Measurements from ENCODE around the gene OR13G1.
"Not testable (repeated sequence)": the region's sequence is repeated elsewhere in the genome, so short reads cannot be mapped to it uniquely, and the experiment has no call there.

Gene OR13G1

GRCh38 chr1:247679639-247680038 lies at the start of gene OR13G1:
Gene OR13G1 (minus strand): TSS chr1:247679739. CDS start chr1:247673041, 6,698 bp downstream.
- no peak for DNase-seq

- no peak for DNase-seq
These were observed 41.7 kb upstream of the OR13G1 start for GRCh38 chr1:247721222-247721621.

- DNase-seq, result no peak
These were observed 37.0 kb upstream of the OR13G1 start, which contains the start of gene OR6F1 for GRCh38 chr1:247716546-247716945. Gene OR6F1 (minus strand): TSS chr1:247716646. CDS start chr1:247712755, 3,891 bp downstream.

- no peak for DNase-seq
These were observed 34.2 kb upstream of the OR13G1 start for GRCh38 chr1:247713753-247714152.

GRCh38 chr1:247710681-247711080 lies 31.1 kb upstream of the OR13G1 start:
- DNase-seq, result not testable (repeated sequence)

GRCh38 chr1:247701338-247701737 lies 21.8 kb upstream of the OR13G1 start:
- no peak for DNase-seq

GRCh38 chr1:247681288-247681897 lies 1.9 kb upstream of the OR13G1 start:
- peak in 11 of 58 donors; percentile 1 to 14 (median 3) for DNase-seq

GRCh38 chr1:247680171-247680570 lies 632 bp upstream of the OR13G1 start:
- no peak for DNase-seq

- no peak for DNase-seq
These were observed 10.3 kb downstream of the OR13G1 start for GRCh38 chr1:247669225-247669624.

- no peak for DNase-seq
These were observed 23.2 kb downstream of the OR13G1 start for GRCh38 chr1:247656221-247656875.

GRCh38 chr1:247653040-247653439 lies 26.5 kb downstream of the OR13G1 start:
- no peak for DNase-seq

- DNase-seq, result peak in 13 of 58 donors; percentile 2 to 28 (median 4)
These were observed 31.7 kb downstream of the OR13G1 start for GRCh38 chr1:247647864-247648263.

- DNase-seq, result no peak
These were observed 32.7 kb downstream of the OR13G1 start for GRCh38 chr1:247646867-247647266.

- no peak for DNase-seq
These were observed 36.8 kb downstream of the OR13G1 start for GRCh38 chr1:247642742-247643141.

- peak in 31 of 58 donors; percentile 2 to 69 (median 10) for DNase-seq
These were observed 40.1 kb downstream of the OR13G1 start for GRCh38 chr1:247639381-247639981.

- DNase-seq, result no peak
These were observed 40.8 kb downstream of the OR13G1 start for GRCh38 chr1:247638781-247639180.

- DNase-seq, result no peak
These were observed 41.5 kb downstream of the OR13G1 start for GRCh38 chr1:247638011-247638410.

GRCh38 chr1:247627951-247628350 lies 51.6 kb downstream of the OR13G1 start:
- DNase-seq, result no peak

Data from anterior cingulate cortex (tissue), 58 donors.